ENCODE data around the gene IER5L.

Gene IER5L

DNA sequence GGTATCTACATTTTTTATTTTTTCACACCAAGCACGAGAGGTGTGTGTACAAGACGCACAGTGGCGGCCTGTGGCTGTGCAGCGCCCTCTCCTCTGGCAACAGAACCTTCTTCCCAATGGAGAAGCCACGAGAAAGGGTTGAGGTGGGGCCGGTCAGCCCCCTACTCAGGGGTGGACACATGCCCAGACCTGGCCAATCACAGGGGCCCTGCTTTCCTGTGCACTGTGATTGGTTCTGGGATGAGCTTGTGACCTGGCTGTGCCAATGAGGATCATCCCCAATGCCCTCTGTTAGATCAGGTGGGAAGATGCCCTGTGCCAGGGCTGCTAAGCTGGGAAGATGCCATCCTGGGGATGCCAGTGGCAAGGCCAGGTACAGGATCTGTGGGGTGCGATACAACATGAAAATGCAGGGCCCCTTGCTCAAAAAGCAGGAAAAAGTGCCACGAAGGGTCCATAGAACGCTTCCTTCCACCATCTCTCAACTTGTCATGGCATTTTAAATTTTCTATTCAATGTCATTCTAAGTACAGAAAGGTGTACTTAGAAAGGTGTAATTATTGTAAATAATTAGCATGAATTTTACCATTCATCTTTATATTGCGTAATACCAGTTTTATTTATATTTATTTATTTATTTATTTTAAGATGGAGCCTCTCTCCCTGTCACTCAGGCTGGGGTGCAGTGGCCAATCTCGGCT lies 15.4 kb downstream of the IER5L start:
- DNase-seq (ENCODE audit: low read depth in 2 of 2): no peak

DNA sequence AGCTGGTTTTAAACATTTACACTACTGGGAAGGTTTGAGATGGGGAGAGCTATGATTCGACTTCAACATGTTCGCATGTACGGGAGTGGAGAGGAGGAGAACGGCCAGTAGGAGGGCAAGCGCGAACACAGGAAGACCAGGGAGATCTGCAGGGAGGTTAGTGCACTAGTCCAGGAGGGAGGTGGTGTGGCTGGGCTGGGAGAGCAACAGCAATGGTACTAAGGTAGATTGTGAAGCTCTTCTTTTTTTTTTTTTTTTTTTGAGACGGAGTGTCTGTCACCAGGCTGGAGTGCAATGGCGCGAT lies 16.6 kb downstream of the IER5L start:
- no peak for DNase-seq (ENCODE audit: low read depth in 2 of 2)

DNA sequence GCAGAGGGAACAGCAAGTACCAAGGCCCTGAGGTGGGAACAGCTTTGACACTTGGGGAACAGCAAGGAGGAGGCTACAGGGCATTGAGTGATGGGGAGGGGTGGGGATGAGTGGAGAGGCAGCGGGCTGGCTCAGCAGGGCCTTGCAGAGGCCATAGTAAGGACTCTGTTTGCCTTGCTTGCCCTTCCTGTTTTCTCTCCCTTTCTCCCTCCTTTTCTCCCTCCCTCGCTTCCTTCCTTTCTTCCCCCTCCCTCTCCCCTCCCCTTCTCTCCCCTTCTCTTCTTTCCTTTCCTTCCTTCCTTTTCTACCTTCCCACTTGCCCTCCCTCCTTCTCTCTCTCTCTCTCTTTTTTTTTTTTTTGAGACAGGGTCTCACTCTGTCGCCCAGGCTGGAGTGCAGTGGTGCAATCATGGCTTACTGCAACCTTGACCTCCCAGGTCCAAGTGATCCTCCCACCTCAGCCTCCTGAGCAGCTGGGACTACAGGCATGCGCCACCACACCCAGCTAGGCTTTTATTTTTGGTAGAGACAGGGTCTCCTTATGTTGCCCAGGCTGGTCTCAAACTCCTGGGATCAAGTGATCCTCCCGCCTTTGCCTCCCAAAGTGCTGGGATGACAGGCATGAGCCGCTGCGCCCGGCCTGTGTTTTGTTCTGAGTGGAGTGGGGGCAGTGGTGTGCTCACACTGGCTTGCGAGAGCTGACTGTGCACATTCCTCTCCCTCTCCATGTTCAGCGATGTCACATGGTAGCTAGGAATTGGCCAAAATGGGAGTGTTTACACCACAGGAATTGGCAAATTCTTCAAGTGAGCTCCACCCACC lies 17.1 kb downstream of the IER5L start:
- no peak for DNase-seq (ENCODE audit: low read depth in 2 of 2)

DNA sequence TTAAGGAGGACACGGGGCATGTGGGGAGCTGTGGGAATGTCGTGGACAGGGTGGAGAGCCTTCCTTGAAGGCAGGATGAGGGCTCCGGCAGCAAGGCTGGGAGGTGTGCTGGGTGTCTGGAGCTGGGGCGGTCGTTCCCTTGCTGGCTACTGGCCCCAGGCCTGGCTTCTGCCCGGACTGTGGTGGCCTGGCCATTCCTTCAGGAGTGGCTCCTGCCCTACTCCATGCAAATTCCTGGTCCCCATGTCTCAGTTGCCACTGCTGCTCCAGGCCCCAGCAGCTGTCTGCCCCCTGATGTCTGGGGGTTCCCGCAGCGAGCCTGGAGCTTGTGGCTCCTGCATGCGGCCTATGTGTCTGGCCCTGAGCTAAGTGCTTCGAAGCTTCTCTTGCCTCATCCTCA lies 21.9 kb downstream of the IER5L start:
- DNase-seq (ENCODE audit: low read depth in 2 of 2): no peak

DNA sequence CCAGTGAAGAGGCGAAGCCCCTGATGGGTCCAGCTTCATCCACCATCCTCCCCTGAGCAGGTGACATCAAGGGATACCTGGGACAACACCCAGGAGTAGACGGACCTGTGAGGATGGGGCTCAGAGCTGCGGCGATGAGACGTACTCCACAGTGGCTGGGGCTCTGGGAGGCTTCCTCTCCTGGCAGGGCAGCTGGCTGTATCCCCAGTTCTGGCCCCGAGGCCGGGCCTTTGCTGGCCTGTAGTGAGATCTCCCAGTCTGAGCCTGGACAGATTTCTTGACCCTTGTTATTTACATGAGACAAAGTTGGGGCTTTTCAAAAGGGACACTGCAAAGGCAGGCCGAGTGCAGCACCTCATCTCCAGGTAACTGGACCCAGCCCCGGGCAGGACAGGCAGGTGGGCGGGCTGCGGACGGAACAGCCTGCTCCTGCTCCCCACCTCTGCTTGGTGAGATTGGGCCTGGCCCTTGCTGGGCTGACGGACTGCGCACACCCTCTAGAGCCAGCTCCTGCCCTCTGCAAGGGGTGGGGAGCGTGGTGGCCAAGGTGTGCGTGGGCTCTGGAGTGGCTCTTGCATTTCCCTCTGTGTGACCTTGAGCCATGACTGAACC lies 23.1 kb downstream of the IER5L start:
- no peak for DNase-seq (ENCODE audit: low read depth in 2 of 2)

DNA sequence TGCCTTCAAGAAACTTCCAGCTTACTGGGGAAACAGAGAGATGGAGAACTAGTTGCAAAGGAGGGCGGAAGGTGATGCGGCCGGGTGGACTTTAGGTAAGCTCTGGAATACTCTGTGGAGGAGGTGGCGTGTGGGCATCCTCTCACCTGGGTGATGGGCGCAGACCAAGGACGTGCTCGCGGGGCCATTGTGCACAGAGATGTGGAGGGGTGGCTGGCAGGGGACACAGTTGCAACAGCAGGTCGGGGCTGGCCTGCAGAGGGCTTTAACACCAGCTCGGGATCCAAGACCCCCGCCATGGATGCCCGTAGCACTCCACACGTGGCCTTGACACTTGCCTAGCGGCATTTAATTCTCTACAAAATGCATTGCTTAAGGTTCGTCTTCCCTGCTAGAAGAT lies 26.6 kb downstream of the IER5L start:
- DNase-seq (ENCODE audit: low read depth in 2 of 2): no peak

DNA sequence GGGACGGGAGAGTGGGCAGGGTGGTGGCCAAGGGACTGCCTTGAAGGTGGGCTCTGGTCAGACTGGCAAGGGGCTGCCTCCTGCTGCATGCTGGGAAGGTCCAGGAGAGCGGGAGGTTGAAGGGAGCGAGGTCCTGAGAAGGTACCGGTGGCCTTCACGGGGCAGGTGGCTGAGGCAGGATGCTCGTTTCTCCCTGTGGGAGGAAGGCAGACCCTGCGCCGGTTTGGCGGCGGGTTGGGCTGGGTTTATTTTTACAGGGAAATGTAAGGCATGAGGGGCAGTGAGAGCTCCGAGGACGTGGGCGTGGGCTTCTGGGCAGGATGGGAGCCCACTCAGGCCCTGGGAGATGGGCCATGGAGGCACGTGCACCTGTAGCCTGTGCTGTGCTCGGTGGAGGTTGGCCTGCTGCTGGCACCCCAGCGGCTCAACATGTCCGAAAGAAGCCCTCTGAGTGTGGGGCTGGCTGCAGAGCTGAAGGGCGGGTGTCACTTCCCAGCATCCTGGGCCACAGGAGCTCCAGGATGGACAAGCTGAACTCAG lies 27.3 kb downstream of the IER5L start:
- no peak for DNase-seq (ENCODE audit: low read depth in 2 of 2)

DNA sequence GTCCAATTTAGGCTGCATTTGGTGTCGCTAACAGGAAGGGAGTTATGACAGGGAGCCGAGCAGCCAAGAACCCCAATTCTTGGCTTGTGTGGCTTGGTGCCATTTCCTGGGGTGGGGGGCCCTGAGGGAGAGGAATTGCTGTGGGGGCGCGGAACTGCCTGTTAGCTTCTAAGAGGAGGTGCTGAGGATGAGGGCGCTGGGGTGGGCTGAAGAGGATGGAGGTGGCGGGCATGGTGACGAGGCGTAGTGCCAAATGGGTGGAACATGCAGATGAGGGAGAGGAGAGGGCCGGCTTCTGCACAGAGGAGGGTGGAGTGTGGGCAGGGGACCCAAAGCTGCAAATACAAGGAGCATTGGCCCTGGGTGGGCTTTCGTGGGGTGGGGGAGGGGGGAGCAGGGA lies 27.9 kb downstream of the IER5L start:
- no peak for DNase-seq (ENCODE audit: low read depth in 2 of 2)

DNA sequence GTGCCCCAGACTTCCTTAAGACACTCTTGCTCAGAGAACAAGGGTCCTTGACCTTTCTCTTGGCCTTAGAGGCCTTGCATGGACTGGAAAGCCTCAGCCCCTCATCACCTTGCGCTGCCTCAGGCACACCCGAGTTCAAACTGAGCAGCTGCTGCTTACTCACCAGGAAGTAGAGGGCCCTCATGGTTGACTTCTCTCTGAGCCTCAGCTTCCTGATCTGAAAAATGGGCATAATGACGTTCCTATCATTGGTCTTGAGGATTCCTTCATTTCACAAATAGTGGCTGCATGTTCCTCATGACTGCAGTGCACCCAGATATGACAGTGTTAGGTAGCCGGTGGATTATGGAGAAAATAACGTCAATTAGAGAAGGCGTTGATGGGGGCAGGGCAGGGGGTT lies 28.6 kb downstream of the IER5L start:
- DNase-seq (ENCODE audit: low read depth in 2 of 2): no peak

DNA sequence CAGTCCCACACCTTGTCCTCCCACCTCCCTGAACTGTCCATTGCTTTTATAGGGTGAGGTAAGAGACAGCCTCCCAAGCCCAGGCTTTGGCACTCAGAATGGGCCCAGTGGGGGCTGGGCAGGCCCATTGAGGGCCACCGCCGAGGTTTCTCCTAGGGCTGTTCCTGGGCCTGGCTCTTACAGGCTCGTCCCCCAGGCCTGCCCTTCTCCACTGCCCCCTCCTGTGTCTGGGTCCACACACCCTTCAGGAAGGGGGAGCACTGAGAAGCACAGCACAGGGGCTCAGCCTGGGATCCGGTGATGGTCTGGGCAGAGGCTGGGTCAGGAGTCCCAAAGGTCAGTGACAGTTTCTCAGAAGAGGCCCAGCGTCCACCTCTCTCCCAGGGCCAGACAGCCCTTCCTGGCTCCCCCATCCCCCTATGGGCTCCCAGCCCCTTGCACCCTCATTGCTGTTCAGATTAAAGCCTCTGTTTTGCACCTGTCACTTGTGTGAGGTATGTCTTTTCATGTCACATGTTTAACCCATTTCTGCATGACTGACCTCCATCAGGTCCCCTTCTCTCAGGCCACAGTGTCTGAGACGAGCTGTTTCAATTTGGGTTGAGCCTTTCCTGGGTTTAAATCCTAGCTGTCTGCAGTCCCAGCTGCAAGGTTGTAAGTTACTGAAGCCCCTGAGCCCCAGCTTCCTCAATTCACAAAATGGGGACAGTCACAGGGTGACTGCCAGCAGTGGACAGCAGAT lies 29.4 kb downstream of the IER5L start:
- DNase-seq (ENCODE audit: low read depth in 2 of 2): no peak

DNA sequence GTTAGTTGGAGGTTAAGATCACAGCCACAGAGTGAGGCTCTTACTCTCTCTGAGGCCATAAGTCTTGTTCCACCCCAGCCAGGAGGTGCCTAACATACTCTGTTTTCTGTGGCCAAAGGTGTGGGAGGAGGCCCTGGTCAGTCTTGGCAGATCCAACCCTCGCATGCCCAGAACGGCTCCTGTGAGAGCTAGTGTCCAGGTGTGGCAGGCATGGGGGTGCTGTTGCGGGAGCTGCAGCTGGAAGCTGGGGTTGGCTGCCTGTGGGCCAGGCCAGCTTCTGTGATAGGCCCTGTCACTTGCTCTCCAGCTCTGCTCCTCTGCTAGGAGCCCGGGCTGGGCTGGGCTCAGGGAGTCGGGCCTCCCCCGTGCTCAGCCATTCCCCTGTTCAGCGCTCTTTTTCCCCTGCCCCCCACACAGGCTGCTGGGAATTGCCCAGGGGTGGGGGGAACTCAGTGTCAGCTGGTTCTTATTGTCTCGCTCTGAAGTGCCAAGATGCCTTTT lies 31.6 kb downstream of the IER5L start:
- DNase-seq (ENCODE audit: low read depth in 2 of 2): no peak

DNA sequence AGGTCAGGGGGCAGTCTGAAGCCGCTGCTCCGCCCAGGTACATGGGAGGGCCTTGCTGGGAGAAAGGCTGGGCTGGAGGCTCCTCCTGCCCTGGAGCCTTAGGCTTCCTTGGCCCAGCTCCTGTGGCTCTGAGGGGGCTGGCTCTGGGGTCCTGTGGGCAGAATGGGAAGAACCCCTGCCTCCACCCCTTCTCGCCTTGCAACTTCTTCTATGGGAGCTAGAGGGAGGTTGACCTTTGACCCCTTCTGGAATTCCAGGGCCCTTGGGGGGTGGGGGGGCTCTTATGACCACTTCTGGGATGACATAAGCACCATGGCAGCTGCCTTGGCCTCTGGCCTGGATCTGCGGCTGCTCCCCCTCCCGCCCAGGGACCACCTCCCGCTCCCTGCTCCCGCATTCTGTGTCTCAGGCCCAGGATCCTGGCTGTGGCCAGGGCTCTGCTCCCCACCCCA lies 32.2 kb downstream of the IER5L start:
- DNase-seq (ENCODE audit: low read depth in 2 of 2): no peak

DNA sequence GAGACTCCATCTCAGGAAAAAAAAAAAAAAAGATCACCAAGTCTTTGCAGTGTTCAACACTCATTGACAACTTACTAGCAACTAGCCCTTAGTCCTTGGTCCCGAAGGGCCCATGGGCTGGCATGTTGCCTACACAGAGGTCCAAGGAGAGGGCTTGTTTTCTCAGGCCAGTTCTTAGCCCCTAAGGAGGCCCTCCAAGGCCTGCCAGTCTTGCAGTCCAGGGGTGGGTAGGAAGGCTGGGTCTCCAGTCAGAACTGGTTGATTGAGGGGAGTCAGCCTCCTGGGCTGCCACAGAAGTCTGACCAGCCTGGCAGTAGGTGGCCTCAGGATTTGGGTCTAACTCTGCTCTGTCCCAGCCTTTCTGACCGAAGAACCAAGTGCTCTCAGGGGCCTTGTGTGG lies 32.7 kb downstream of the IER5L start:
- DNase-seq (ENCODE audit: low read depth in 2 of 2): no peak

DNA sequence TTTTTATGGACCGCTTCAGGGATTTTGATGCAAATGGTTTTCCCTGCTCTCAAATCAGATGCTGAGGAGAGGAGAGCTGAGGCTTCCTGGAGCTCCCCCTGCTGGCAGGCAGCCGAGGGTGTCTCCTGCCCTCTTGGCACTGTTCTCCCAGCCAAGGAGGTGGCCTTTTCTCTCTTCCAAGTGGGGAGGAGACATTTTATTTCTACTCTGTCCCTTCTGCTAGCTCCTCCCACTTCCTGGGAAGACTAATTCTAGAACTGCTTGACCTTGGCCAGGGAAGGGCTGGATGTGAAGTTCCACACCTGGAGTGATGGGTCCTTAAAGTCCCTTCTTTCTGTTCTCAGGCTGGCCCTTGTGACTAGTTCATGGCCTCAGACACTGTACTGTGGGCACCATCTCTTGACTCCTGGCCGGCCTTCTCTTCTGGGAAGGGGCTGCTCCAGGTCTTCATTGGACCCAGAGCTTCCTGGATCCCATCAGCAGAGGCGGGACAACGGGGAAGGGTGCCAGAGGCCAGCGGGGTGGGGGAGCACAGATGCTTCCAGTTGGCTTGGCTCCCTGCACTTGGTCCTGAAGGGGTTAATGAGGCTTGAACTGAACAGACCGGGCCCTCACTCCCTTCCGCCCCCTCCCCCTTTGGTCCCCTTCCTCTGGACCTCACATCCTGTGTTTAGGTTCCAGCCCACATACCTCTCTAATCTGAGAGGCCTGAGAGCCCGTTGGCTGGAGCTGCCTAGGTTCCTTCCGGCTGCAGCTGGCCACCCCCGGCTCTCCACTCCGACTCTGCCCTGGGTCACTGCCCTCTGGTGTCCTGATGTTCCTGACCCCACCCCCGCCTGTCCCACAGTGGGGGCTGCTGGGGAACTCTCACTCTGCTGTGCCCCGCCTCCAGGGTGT lies 34.8 kb downstream of the IER5L start:
- DNase-seq (ENCODE audit: low read depth in 2 of 2): peak; percentile 41 to 72

DNA sequence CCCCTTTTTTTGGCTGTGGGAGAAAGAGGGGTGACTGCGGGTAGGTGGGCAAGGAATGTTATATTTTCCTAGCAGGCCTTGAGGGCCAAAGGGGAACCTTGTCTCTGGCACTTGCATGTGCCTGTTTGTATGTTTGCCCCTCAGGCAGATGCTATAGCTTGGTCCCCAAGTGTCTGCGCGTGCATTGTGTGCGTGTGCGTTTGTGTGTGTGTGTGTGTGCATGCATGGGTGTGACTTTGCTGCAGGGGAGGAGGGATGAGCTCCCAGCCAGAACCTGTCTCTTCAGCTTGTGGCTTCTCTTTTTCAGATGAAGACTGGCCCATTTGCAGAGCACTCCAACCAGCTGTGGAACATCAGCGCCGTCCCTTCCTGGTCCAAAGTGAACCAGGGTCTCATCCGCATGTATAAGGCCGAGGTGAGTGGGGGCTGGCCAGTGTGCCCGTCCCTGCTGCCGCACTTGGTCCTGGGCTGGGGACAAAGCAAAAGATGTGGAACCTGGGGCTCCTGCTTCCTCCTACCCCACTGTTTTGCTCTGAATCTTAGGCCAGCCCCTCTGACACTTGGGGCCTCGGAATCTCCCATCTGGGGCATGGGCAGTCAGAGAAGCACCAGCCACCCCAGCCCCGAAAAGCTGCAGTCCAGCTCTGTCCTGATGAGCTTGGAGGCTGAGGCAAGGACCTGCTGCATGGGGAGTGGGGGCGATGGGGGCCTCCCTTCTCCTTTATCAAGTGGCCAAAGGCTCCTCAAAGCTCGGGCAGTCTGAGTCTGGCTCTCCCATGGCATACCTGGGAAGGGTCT lies 35.7 kb downstream of the IER5L start:
- DNase-seq (ENCODE audit: low read depth in 2 of 2): no peak

DNA sequence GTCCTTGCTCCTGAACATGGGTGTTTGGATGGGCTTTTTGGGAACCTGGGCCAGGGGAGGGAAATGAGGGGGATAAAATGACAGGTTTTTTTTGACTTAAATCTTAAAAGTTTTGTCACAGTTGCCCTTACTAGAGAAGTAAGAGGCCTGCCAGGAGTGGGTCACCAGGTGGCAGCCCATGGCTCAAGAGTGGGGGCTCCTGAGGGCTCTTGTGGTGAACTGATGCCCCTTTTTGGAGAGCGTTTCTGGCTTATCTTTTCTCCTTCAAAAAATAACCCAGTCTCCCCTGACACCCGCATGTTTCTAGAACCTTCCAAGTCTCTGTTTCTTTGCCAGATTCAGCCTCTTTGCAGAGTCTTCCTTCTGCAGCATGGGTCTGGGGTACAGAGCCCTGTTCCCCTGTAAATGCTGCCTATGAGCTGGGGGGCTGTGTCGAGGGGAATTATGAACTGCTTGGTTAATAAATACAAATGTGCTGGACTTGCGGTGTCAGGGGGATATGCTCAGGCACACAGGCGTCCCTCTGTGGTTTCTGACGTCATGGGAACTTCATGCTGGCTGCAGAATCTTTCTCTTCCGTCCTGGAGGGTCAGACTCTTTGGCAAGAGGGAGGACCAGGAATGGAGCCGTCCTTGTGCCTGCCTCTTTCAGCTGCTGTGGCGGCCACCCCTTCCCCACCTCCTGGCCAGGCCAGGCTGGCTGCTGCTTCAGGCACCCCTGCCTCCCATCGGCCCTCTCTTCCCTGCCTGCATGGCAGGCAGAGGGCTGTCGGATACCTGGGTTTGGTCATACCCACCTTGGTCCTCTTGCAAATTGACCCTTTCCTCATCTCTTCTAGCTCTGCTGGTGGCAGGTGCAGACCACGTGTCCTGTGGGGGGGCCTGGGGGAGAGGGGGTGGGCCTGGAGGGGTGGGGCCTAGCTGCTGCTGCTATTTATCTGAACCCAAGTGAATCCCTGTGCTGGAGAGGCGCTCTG lies 36.7 kb downstream of the IER5L start:
- DNase-seq (ENCODE audit: low read depth in 2 of 2): no peak

DNA sequence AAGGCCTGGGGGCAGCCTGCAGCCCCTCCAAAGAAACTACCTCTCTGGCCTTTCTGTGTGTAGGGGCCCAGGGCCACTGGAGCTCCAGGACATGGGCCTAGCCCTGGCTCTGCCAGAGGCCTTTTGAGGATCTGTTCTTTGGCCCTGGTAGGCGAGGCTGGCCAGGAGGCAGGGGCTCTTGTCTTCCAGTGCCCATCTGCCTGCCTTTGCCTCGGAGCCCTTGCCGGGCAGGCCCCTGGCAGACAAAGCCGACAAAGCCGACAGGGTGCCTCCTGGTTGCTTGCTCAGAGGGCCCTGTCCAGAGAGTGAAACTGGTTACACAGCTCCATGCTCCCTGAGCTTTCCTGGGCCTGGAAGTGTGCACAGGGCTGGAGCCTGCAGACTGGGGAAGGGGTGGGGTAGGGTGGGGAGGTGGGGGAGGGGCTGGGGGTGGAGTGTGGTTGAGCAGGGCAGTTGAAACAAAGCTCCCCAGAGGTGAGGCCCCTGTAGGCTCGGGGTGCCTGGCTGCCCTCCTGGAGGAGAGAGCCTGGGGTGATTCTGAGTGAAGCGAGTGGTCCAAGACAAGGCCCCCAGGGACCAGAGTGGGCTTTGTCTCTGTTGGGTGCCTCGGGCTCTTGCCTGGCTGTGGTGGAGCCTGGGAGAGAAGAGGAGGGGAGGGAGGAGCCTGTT lies 37.5 kb downstream of the IER5L start:
- DNase-seq (ENCODE audit: low read depth in 2 of 2): peak in 1 of 2 experiments; percentile 8

DNA sequence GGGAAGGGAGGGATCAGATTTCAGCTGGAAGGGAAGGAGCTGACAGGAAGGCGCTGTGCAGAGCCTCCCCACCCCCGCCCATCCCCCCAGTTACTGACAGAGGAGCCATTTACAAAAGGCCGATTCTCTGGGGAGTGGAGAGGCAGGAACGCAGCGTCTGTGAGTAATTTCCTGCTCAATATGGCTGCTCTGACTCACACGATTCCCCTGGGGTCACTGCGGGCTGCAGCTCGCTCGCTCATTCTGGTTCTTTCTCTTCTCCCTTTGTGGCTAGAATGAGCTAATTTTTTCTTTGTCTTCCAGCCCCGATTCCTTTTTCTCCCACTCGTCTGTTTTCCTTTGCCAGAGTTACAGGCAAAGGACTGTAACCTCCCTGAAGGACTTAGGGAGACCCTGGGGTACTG lies 38.1 kb downstream of the IER5L start:
- peak; percentile 54 to 75 for DNase-seq (ENCODE audit: low read depth in 2 of 2)
